IMR-90 (cell line): ENCODE data around the gene DIAPH1. TPM values are rescaled to one million over a fixed set of nuclear protein-coding genes. Genes with fewer than 3 reads are reported as not detected.

Source experiments
- ATAC-seq: fragments of 200-7000 bp; cut with Tn5 transposase; 2 replicates; pipeline ENCODE4 v1.9.1; 2020; ENCODE audit warnings: low read depth, mild to moderate bottlenecking, moderate library complexity
- BruUV-seq: library from RNA; stranded (reverse); fragments of 400-500 nt; replicated peaks from 2 replicates; lab custom pipeline; 2021; lab: Mats Ljungman, UMichigan
- CTCF ChIA-PET: fragments of 300-600 bp; formaldehyde crosslinking; extraction: SDS; loops from one replicate; lab custom pipeline; 2021; ENCODE audit warnings: antibody characterized with exemption; lab: Yijun Ruan, JAX
- POLR2A ChIA-PET: fragments of 300-600 bp; sonication (Branson Sonifier 250); formaldehyde crosslinking; loops from one replicate; lab custom pipeline; 2022; ENCODE audit warnings: antibody characterized with exemption; ENCODE audit not compliant: unreplicated experiment; lab: Charles Lee
- DNase-seq: peaks from one replicate; pipeline ENCODE4 v3.0.0; 2013
- H2AFZ ChIP-seq: replicated peaks from 2 replicates; pipeline ENCODE3; 2013; ENCODE audit warnings: low read length, mild to moderate bottlenecking; ENCODE audit not compliant: poor library complexity
- H2AK5ac ChIP-seq: 2 replicates; pipeline ENCODE4 v1.6.1; 2013; ENCODE audit warnings: low read depth, low read length, inconsistent platforms
- H2AK9ac ChIP-seq: replicated peaks from 2 replicates; pipeline ENCODE3; 2013; ENCODE audit warnings: mild to moderate bottlenecking, low read depth, low read length, moderate library complexity; ENCODE audit not compliant: poor library complexity
- H2BK120ac ChIP-seq: 2 replicates; pipeline ENCODE4 v1.6.1; 2013; ENCODE audit warnings: low read depth, low read length, inconsistent platforms
- H2BK15ac ChIP-seq: 3 replicates; pipeline ENCODE4 v1.6.1; 2013; ENCODE audit warnings: low read depth, low read length, inconsistent platforms
- H2BK20ac ChIP-seq: 2 replicates; pipeline ENCODE4 v1.6.1; 2013; ENCODE audit warnings: low read depth, mild to moderate bottlenecking, inconsistent platforms, low read length, moderate library complexity
- H2BK5ac ChIP-seq: 2 replicates; pipeline ENCODE4 v1.6.1; 2013; ENCODE audit warnings: mild to moderate bottlenecking, low read depth, low read length, inconsistent platforms; ENCODE audit not compliant: poor library complexity, severe bottlenecking
- H3K14ac ChIP-seq: replicated peaks from 2 replicates; pipeline ENCODE4 v1.6.1; 2013; ENCODE audit warnings: low read depth, low read length, inconsistent platforms
- H3K18ac ChIP-seq: 2 replicates; pipeline ENCODE4 v1.6.1; 2013; ENCODE audit warnings: low read depth, low read length, control low read depth
- H3K23ac ChIP-seq: 2 replicates; pipeline ENCODE4 v1.6.1; 2013; ENCODE audit warnings: low read depth, low read length, inconsistent platforms
- H3K27ac ChIP-seq: 2 replicates; pipeline ENCODE4 v1.5.1; 2013; ENCODE audit warnings: mild to moderate bottlenecking, control low read depth, low read length; ENCODE audit not compliant: insufficient read depth
- H3K27me3 ChIP-seq: 2 replicates; pipeline ENCODE4 v1.6.1; 2013; ENCODE audit warnings: low read length; ENCODE audit not compliant: control insufficient read depth, insufficient read depth
- H3K36me3 ChIP-seq: 2 replicates; pipeline ENCODE4 v1.6.1; 2013; ENCODE audit warnings: low read length, mixed read lengths; ENCODE audit not compliant: control insufficient read depth, insufficient read depth
- H3K4ac ChIP-seq: 2 replicates; pipeline ENCODE4 v1.6.1; 2013; ENCODE audit warnings: low read depth, low read length, inconsistent platforms
- H3K4me1 ChIP-seq: 2 replicates; pipeline ENCODE4 v1.6.1; 2013; ENCODE audit warnings: low read length, mixed read lengths; ENCODE audit not compliant: control insufficient read depth, insufficient read depth
- H3K4me2 ChIP-seq: 2 replicates; pipeline ENCODE4 v1.6.1; 2013; ENCODE audit warnings: low read depth, mild to moderate bottlenecking, control low read depth, low read length, moderate library complexity
- H3K4me3 ChIP-seq: 2 replicates; pipeline ENCODE4 v1.5.1; 2013; ENCODE audit warnings: low read depth, mild to moderate bottlenecking, control low read depth, low read length, moderate library complexity; ENCODE audit not compliant: insufficient read depth
- H3K56ac ChIP-seq: 2 replicates; pipeline ENCODE4 v1.6.1; 2013; ENCODE audit warnings: low read length, inconsistent platforms; ENCODE audit not compliant: insufficient read depth; ENCODE audit errors: extremely low read depth
- H3K79me1 ChIP-seq, 2 experiments: 2 replicates each; pipeline ENCODE4 v1.6.1; 2013; ENCODE audit warnings: low read length in 2 of 2, inconsistent platforms in 1 of 2, low read depth in 1 of 2
- H3K9ac ChIP-seq: 2 replicates; pipeline ENCODE4 v1.6.1; 2013; ENCODE audit warnings: low read depth, low read length, control low read depth
- H3K9me1 ChIP-seq: 2 replicates; pipeline ENCODE4 v1.6.1; 2013; ENCODE audit warnings: low read length, inconsistent platforms; ENCODE audit not compliant: insufficient read depth
- H3K9me3 ChIP-seq: 2 replicates; pipeline ENCODE4 v1.6.1; 2013; ENCODE audit warnings: low read length; ENCODE audit not compliant: control insufficient read depth, insufficient read depth
- H4K20me1 ChIP-seq: 2 replicates; pipeline ENCODE4 v1.6.1; 2013; ENCODE audit warnings: low read length, inconsistent platforms; ENCODE audit not compliant: insufficient read depth
- H4K5ac ChIP-seq: 2 replicates; pipeline ENCODE4 v1.6.1; 2013; ENCODE audit warnings: mild to moderate bottlenecking, low read depth, low read length, control low read depth
- H4K8ac ChIP-seq, 2 experiments: 2 replicates each; pipeline ENCODE4 v1.6.1; 2013; ENCODE audit warnings: low read depth in 2 of 2, low read length in 2 of 2, control low read depth in 1 of 2, inconsistent platforms in 1 of 2
- H4K91ac ChIP-seq: 2 replicates; pipeline ENCODE4 v1.6.1; 2013; ENCODE audit warnings: low read depth, low read length, inconsistent platforms; ENCODE audit not compliant: insufficient read depth
- BHLHE40 ChIP-seq: fragments of 150-350 bp; IDR thresholded peaks from 2 replicates; pipeline ENCODE4 v1.6.1; 2016; ENCODE audit warnings: mild to moderate bottlenecking, low read depth, low read length
- FOS ChIP-seq: fragments of 150-350 bp; IDR thresholded peaks from 2 replicates; pipeline ENCODE4 v1.6.1; 2016; ENCODE audit warnings: low read depth, low read length
- MAZ ChIP-seq: IDR thresholded peaks from 2 replicates; pipeline ENCODE4 v1.6.1; 2012; ENCODE audit warnings: low read depth, mild to moderate bottlenecking, low read length, improper control_type of control experiment, moderate library complexity, borderline replicate concordance
- RAD21 ChIP-seq: IDR thresholded peaks from 2 replicates; pipeline ENCODE4 v1.6.1; 2012; ENCODE audit warnings: low read length, improper control_type of control experiment
- RFX5 ChIP-seq: IDR thresholded peaks from 2 replicates; pipeline ENCODE4 v1.8.0; 2012; ENCODE audit warnings: low read depth, mild to moderate bottlenecking, low read length, moderate library complexity
- WGBS, 2 experiments: methylation state at CpG; one replicate each; pipeline versions ENCODE4 v1.1.5 to v1.1.7; 2013; ENCODE audit warnings: missing lambda C conversion rate in 2 of 2; ENCODE audit not compliant: insufficient read length in 1 of 2; ENCODE audit errors: extremely low coverage in 2 of 2; 5-methylcytosine and 5-hydroxymethylcytosine counted together
- dilution Hi-C: fragments of 300-500 bp; cut with HindIII; formaldehyde crosslinking; loops from one replicate; pipeline ENCODE4 v1.14.3; 2018; ENCODE audit warnings: low sequenced_read_pairs; ENCODE audit not compliant: unreplicated experiment
- in situ Hi-C: fragments of 300-500 bp; cut with MboI; formaldehyde crosslinking; loops from 3 replicates; pipeline ENCODE4 v1.14.3; 2019; ENCODE audit warnings: low sequenced_read_pairs, inconsistent platforms, mixed read lengths
- intact Hi-C: fragments of 100-400 bp; cut with micrococcal nuclease; formaldehyde crosslinking; loops from 2 replicates; pipeline ENCODE4 v1.10.0; 2022
- polyA plus RNA-seq, 3 experiments: library from polyadenylated mRNA; depleted of rRNA; stranded (reverse); fragments of >200 nt; gene quantifications; 2 replicates each; pipeline ENCODE4 v1.2.3, GENCODE V29; 2012; ENCODE audit warnings: low replicate concordance in 1 of 3
- total RNA-seq: library from RNA; depleted of rRNA; stranded (reverse); fragments of >200 nt; gene quantifications from 2 replicates; pipeline ENCODE4 v1.2.3, GENCODE V29; 2012

The DIAPH1 gene
- total and polyA plus RNA-seq, 2 of the 4 experiments (the other 2 are of a cell fraction), result 12.0 to 37.4 TPM

GRCh38 chr5:141608557-141608956, 10.2 kb downstream of the DIAPH1 start:
- in situ Hi-C loops (no loop called here), intact Hi-C loops (no loop called here), dilution Hi-C loops (no loop called here)
- Histone ChIP-seq H2AK5ac (no peak overlapping the region), H3K27me3 (no peaks in the 10 kb centered on the region), H3K4me3 (no peak overlapping the region), H2AFZ (no peak overlapping the region), H3K18ac (no peak overlapping the region), H3K9ac (no peak overlapping the region), H3K79me1 (peaks cover 7 to 38% of the 10 kb centered on the region in 2 experiments), H3K27ac (no peak overlapping the region), H3K4me1 (peaks cover 4% of the 10 kb centered on the region), H3K36me3 (no peaks in the 10 kb centered on the region), H4K20me1 (peaks cover 3% of the 10 kb centered on the region; the same call in 1 of the 2 replicates), H4K5ac (no peak overlapping the region), H2BK20ac (no peak overlapping the region), H2AK9ac (no peak overlapping the region), H4K8ac (no peak overlapping the region), H2BK5ac (no peak overlapping the region), H4K91ac (no peak overlapping the region), H2BK15ac (no peak overlapping the region), H3K9me1 (peaks cover 5% of the 10 kb centered on the region), H3K23ac (no peak overlapping the region), H2BK120ac (no peak overlapping the region), H3K14ac (no peak overlapping the region), H3K9me3 (no peaks in the 10 kb centered on the region), H3K4me2 (no peak overlapping the region), H3K4ac (no peak overlapping the region), H3K56ac (no peak overlapping the region)
- POLR2A ChIA-PET, result no interaction called here
- TF ChIP-seq RFX5 (no peak), RAD21 (no peak), MAZ (no peak), BHLHE40 (no peak), FOS (no peak)
- WGBS, 2 experiments, result no CpG with 5 or more reads among the region's 1 CpG
- ATAC-seq (no peak), DNase-seq (no peak)
- BruUV-seq, result no TSS peak
- CTCF ChIA-PET, result interaction anchor here (0.7 to 1.2 kb wide), 2 partner anchors 9 to 41 kb away, joined by 3 to 5 read pairs; no protein-coding TSS in a partner anchor
